A549 (cell line): ENCODE data around the gene DDX21. TPM values are rescaled to one million over a fixed set of nuclear protein-coding genes. Genes with fewer than 3 reads are reported as not detected.
A peak's percentile ranks its signal among the peaks of the same experiment; 100 is the strongest.

Source experiments
- ATAC-seq, 2 experiments: fragments of 200-7000 bp in 1 of 2; fragments of >200 bp in 1 of 2; cut with Nextera tagmentation in 1 of 2; cut with Tn5 transposase in 1 of 2; 3 replicates each; pipeline versions ENCODE4 v1.8.0 to v1.9.1; 2018 to 2020; ENCODE audit warnings: mild to moderate bottlenecking in 1 of 2, moderate library complexity in 1 of 2
- CTCF ChIA-PET: fragments of 300-600 bp; sonication (Branson Sonifier 250); formaldehyde crosslinking; extraction: SDS; loops from one replicate; lab custom pipeline; 2021; ENCODE audit warnings: antibody characterized with exemption, inconsistent platforms; lab: Yijun Ruan, JAX
- POLR2A ChIA-PET: fragments of 350-600 bp; formaldehyde crosslinking; extraction: SDS; loops from one replicate; lab custom pipeline; 2021; ENCODE audit warnings: antibody characterized with exemption, inconsistent platforms; lab: Yijun Ruan, JAX
- DNase-seq, 2 experiments: peaks; one replicate each; pipeline versions ENCODE4 v3.0.0 to v3.0.0-alpha.2; 2011 to 2016; ENCODE audit warnings: low read depth in 1 of 2, low spot score in 1 of 2
- FAIRE-seq: peaks from 2 replicates; lab custom pipeline; 2011; peaks lifted over from hg19 to GRCh38; lab: Jason Lieb, UNC
- H3K27ac ChIP-seq, 2 experiments: fragments of >200 bp; sonication (Bioruptor Twin); formaldehyde crosslinking; 3 replicates each; pipeline ENCODE4 v1.5.1; 2016 to 2017
- H3K4me1 ChIP-seq: fragments of >200 bp; sonication (Bioruptor Twin); formaldehyde crosslinking; 3 replicates; pipeline ENCODE4 v1.6.1; 2016
- H3K4me2 ChIP-seq: fragments of >200 bp; sonication (Bioruptor Twin); formaldehyde crosslinking; 3 replicates; pipeline ENCODE4 v1.6.1; 2016
- H3K4me3 ChIP-seq: fragments of >200 bp; sonication (Bioruptor Twin); formaldehyde crosslinking; 3 replicates; pipeline ENCODE4 v1.5.1; 2016
- H3K9me3 ChIP-seq: fragments of >200 bp; sonication (Bioruptor Twin); formaldehyde crosslinking; 3 replicates; pipeline ENCODE4 v1.6.1; 2016
- BHLHE40 ChIP-seq: IDR thresholded peaks from 2 replicates; pipeline ENCODE4 v1.6.1; 2012; ENCODE audit warnings: low read depth, low read length, inconsistent platforms
- CHD2 ChIP-seq: fragments of 150-350 bp; IDR thresholded peaks from 2 replicates; pipeline ENCODE4 v1.6.1; 2014; ENCODE audit warnings: low read length; ENCODE audit not compliant: partially characterized antibody
- FOSB ChIP-seq: fragments of 250-450 bp; sonication (Bioruptor Pico); IDR thresholded peaks from 2 replicates; pipeline ENCODE4 v1.5.0; 2020; ENCODE audit warnings: mild to moderate bottlenecking, moderate library complexity
- FOXS1 ChIP-seq: fragments of 250-450 bp; sonication (Bioruptor Pico); IDR thresholded peaks from 2 replicates; pipeline ENCODE4 v1.5.0; 2020; ENCODE audit warnings: mild to moderate bottlenecking, moderate library complexity
- HOXA7 ChIP-seq: fragments of 250-450 bp; sonication (Bioruptor Pico); IDR thresholded peaks from 2 replicates; pipeline ENCODE4 v1.5.0; 2020; ENCODE audit warnings: mild to moderate bottlenecking, moderate library complexity
- HOXB5 ChIP-seq: fragments of 250-450 bp; sonication (Bioruptor Pico); IDR thresholded peaks from 2 replicates; pipeline ENCODE4 v1.5.0; 2020; ENCODE audit warnings: mild to moderate bottlenecking, moderate library complexity
- JUN ChIP-seq, 2 experiments: fragments of >200 bp; sonication (Bioruptor Twin); formaldehyde crosslinking; IDR thresholded peaks; 2 replicates in 1 of 2; 3 replicates in 1 of 2; pipeline ENCODE4 v1.6.1; 2016 to 2017
- KDM1A ChIP-seq: fragments of 200-600 bp; sonication (generic); IDR thresholded peaks from 2 replicates; pipeline ENCODE4 v1.6.1; 2016; ENCODE audit warnings: low read depth, mild to moderate bottlenecking
- KDM5A ChIP-seq: fragments of 200-600 bp; sonication (generic); IDR thresholded peaks from 2 replicates; pipeline ENCODE4 v1.6.1; 2016; ENCODE audit warnings: antibody characterized with exemption, mild to moderate bottlenecking
- MAFK ChIP-seq: fragments of 450-650 bp; IDR thresholded peaks from 2 replicates; pipeline ENCODE4 v1.6.1; 2014; ENCODE audit not compliant: partially characterized antibody
- MYC ChIP-seq: IDR thresholded peaks from 2 replicates; pipeline ENCODE4 v1.6.1; 2012; ENCODE audit warnings: mild to moderate bottlenecking, inconsistent platforms, low read length, improper control_type of control experiment, borderline replicate concordance
- NFE2L2 ChIP-seq: fragments of 150-350 bp; conservative IDR thresholded peaks from 2 replicates; pipeline ENCODE4 v1.6.1; 2014; ENCODE audit warnings: low read length
- PBX3 ChIP-seq: IDR thresholded peaks from 2 replicates; pipeline ENCODE4 v1.6.1; 2012
- ZFP36 ChIP-seq: fragments of 450-650 bp; IDR thresholded peaks from 2 replicates; pipeline ENCODE4 v1.6.1; 2014; ENCODE audit warnings: borderline replicate concordance; ENCODE audit not compliant: partially characterized antibody
- WGBS: methylation state at CpG from one replicate; pipeline ENCODE4 v1.1.6; 2017; ENCODE audit errors: missing lambda C conversion rate; 5-methylcytosine and 5-hydroxymethylcytosine counted together
- polyA plus RNA-seq, 4 experiments: library from polyadenylated mRNA; depleted of rRNA in 3 of 4; stranded (reverse); fragments of >200 nt; fragmentation: RNase III in 1 of 4; extraction: RNeasy Plus Mini Kit Qiagen cat#74134 plus additional on column Dnase treatment in 1 of 4; gene quantifications; 2 replicates in 3 of 4; 3 replicates in 1 of 4; pipeline ENCODE4 v1.2.3, GENCODE V29; 2011 to 2017
- TF ChIP-seq, protein P1 (sequence below): IDR thresholded peaks from 2 replicates; pipeline ENCODE4 v1.6.1; 2012; ENCODE audit warnings: low read depth, borderline replicate concordance

Gene DDX21
- polyA plus RNA-seq, 2 of the 4 experiments (the other 2 are of a cell fraction) = 113 to 218 TPM

GRCh38 chr10:68955355-68955831 lies 577 bp upstream of the DDX21 start (continued):
- TF ChIP-seq ZFP36 (no peak), NFE2L2 (no peak)

- ATAC-seq = no peak
- peak; percentile 23; the same call in 1 of the 2 replicates for TF ChIP-seq FOSB (CRISPR knock-in tag)
- 0 out of 2 replicates have a peak, but pooled peaks have one; percentile 55 for TF ChIP-seq HOXA7 (CRISPR knock-in tag)
- TF ChIP-seq MYC = no peak
- no peak for TF ChIP-seq HOXB5 (CRISPR knock-in tag)
- no peak for TF ChIP-seq KDM1A
- 0 out of 5 replicates have a peak, but pooled peaks of 1 of the 2 experiments have one; percentile 8 for TF ChIP-seq JUN (IDR thresholded peaks at IDR 0.05)
- TF ChIP-seq MAFK = no peak
- no peak for TF ChIP-seq PBX3
- peak overlapping the region; percentile 98 for H3K4me3 ChIP-seq
- peaks cover 28% of the 10 kb centered on the region for H3K4me1 ChIP-seq
- H3K9me3 ChIP-seq = no peaks in the 10 kb centered on the region
- ChIA-PET CTCF (interaction anchor here (0.6 to 2.2 kb wide), 2 partner anchors 13 to 46 kb away, joined by 3 to 8 read pairs; no protein-coding TSS in a partner anchor), POLR2A (interaction anchor here (2.0 kb wide), 1 partner anchor 33 kb away, joined by 8 read pairs; no protein-coding TSS in a partner anchor)
- FAIRE-seq = no peak
- WGBS = 15% methylated on average over 7 of the region's 7 CpGs
- peak overlapping the region; percentile 74 for H3K4me2 ChIP-seq
- DNase-seq = peak in 1 of 2 experiments; percentile 17
- peak overlapping the region; percentile 92 to 98 for H3K27ac ChIP-seq
Measured at GRCh38 chr10:68957284-68957615, 1.3 kb downstream of the DDX21 start.

GRCh38 chr10:68957654-68958053 lies 1.7 kb downstream of the DDX21 start:
- Histone ChIP-seq H3K4me1 (peaks cover 28% of the 10 kb centered on the region), H3K4me2 (peak overlapping the region; percentile 74), H3K4me3 (peak overlapping the region; percentile 98), H3K9me3 (no peaks in the 10 kb centered on the region)
- WGBS = 32% methylated on average over 3 of the region's 3 CpGs
- DNase-seq (peak in 1 of 2 experiments; percentile 5), FAIRE-seq (no peak)
- TF ChIP-seq JUN (IDR thresholded peaks at IDR 0.05) (0 out of 5 replicates have a peak, but pooled peaks of 1 of the 2 experiments have one; percentile 23), KDM5A (no peak), FOXS1 (CRISPR knock-in tag) (no peak), BHLHE40 (no peak)
- TF ChIP-seq, protein P1, sequence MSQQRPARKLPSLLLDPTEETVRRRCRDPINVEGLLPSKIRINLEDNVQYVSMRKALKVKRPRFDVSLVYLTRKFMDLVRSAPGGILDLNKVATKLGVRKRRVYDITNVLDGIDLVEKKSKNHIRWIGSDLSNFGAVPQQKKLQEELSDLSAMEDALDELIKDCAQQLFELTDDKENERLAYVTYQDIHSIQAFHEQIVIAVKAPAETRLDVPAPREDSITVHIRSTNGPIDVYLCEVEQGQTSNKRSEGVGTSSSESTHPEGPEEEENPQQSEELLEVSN = no peak
- TF ChIP-seq, all 56 proteins: peak for 1
- no peak for ATAC-seq
- H3K27ac ChIP-seq = peak overlapping the region; percentile 92 to 98; a peak in 5 of 6 replicates
- CTCF ChIA-PET = no interaction called here
- POLR2A ChIA-PET = no interaction called here

GRCh38 chr10:68959695-68960527 lies 3.9 kb downstream of the DDX21 start:
- Histone ChIP-seq H3K4me3 (no peak overlapping the region), H3K4me2 (no peak overlapping the region), H3K9me3 (no peaks in the 10 kb centered on the region), H3K27ac (no peak overlapping the region), H3K4me1 (peaks cover 26% of the 10 kb centered on the region)
- FAIRE-seq (no peak), DNase-seq (no peak), ATAC-seq (no peak)
- WGBS = 93% methylated on average over 4 of the region's 4 CpGs
- POLR2A ChIA-PET = no interaction called here
- CTCF ChIA-PET = interaction anchor here (0.6 to 1.8 kb wide), 3 partner anchors 8 to 1107 kb away, joined by 3 to 10 read pairs (median 4); no protein-coding TSS in a partner anchor
- TF ChIP-seq CHD2 = no peak
- TF ChIP-seq MAFK = peak; percentile 91
